Measurements from ENCODE around the gene ALG2. TPM values are rescaled to one million over a fixed set of nuclear protein-coding genes. Genes with fewer than 3 reads are reported as not detected.

Gene ALG2
- total and polyA plus RNA-seq, 4 donors, result 20.6 to 43.6 (median 30.3) TPM

DNA sequence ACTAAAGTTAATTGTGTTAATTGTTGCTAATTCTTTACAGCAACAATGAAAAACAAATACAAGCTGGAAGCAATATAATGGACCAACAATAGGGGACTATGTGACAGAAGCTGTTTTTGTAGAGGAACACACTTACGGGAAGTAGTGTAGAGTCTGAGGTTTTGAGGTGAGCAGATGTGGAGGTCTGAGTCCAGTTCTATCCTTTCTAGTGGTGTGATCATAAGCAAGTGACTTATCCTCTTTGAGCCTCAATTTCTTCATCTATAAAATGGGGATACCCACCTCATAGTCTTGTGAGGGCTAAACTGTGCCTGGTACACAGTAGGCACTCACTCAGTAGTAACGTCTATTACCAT lies 28.3 kb downstream of the ALG2 start:
- Histone ChIP-seq H3K27me3 (ENCODE audit: control insufficient read depth in 4 of 4, insufficient read depth in 4 of 4, low read length in 3 of 4) (no peaks in the 10 kb centered on the region), H3K9ac (ENCODE audit: low read depth in 1 of 2, low read length in 2 of 2) (no peak overlapping the region), H3K36me3 (ENCODE audit: control insufficient read depth in 4 of 4, insufficient read depth in 3 of 4, low read depth in 1 of 4, low read length in 3 of 4) (no peaks in the 10 kb centered on the region), H3K27ac (ENCODE audit: low read depth in 1 of 2, low read length in 2 of 2) (no peak overlapping the region), H3K4me3 (ENCODE audit: low read depth in 1 of 3, low read length in 3 of 3) (no peak overlapping the region), H3K4me1 (ENCODE audit: control insufficient read depth in 4 of 4, insufficient read depth in 4 of 4, low read length in 3 of 4) (no peaks in the 10 kb centered on the region), H3K9me3 (ENCODE audit: control insufficient read depth in 4 of 4, low read length in 3 of 4) (no peaks in the 10 kb centered on the region)
- no peak for DNase-seq (ENCODE audit: low spot score)
- TF ChIP-seq, protein P1, sequence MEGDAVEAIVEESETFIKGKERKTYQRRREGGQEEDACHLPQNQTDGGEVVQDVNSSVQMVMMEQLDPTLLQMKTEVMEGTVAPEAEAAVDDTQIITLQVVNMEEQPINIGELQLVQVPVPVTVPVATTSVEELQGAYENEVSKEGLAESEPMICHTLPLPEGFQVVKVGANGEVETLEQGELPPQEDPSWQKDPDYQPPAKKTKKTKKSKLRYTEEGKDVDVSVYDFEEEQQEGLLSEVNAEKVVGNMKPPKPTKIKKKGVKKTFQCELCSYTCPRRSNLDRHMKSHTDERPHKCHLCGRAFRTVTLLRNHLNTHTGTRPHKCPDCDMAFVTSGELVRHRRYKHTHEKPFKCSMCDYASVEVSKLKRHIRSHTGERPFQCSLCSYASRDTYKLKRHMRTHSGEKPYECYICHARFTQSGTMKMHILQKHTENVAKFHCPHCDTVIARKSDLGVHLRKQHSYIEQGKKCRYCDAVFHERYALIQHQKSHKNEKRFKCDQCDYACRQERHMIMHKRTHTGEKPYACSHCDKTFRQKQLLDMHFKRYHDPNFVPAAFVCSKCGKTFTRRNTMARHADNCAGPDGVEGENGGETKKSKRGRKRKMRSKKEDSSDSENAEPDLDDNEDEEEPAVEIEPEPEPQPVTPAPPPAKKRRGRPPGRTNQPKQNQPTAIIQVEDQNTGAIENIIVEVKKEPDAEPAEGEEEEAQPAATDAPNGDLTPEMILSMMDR (IDR thresholded peaks at IDR 0.05; ENCODE audit: low read depth, low read length, missing input control), result no peak
- TF ChIP-seq ATF3 (IDR thresholded peaks at IDR 0.05), result no peak
- TF ChIP-seq REST (IDR thresholded peaks at IDR 0.05), result no peak
- TF ChIP-seq, protein P2, sequence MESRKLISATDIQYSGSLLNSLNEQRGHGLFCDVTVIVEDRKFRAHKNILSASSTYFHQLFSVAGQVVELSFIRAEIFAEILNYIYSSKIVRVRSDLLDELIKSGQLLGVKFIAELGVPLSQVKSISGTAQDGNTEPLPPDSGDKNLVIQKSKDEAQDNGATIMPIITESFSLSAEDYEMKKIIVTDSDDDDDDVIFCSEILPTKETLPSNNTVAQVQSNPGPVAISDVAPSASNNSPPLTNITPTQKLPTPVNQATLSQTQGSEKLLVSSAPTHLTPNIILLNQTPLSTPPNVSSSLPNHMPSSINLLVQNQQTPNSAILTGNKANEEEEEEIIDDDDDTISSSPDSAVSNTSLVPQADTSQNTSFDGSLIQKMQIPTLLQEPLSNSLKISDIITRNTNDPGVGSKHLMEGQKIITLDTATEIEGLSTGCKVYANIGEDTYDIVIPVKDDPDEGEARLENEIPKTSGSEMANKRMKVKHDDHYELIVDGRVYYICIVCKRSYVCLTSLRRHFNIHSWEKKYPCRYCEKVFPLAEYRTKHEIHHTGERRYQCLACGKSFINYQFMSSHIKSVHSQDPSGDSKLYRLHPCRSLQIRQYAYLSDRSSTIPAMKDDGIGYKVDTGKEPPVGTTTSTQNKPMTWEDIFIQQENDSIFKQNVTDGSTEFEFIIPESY (IDR thresholded peaks at IDR 0.05), result no peak
- TF ChIP-seq SP1 (IDR thresholded peaks at IDR 0.05), result no peak
- no peak for TF ChIP-seq HNF4G (IDR thresholded peaks at IDR 0.05)
- no peak for TF ChIP-seq RXRA (IDR thresholded peaks at IDR 0.05)
- no peak for TF ChIP-seq TAF1 (conservative IDR thresholded peaks at IDR 0.05)
- no peak for TF ChIP-seq YY1 (IDR thresholded peaks at IDR 0.05)
- TF ChIP-seq, protein P3, sequence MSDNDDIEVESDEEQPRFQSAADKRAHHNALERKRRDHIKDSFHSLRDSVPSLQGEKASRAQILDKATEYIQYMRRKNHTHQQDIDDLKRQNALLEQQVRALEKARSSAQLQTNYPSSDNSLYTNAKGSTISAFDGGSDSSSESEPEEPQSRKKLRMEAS (IDR thresholded peaks at IDR 0.05), result no peak
- no peak for TF ChIP-seq JUND (IDR thresholded peaks at IDR 0.05)
- no peak for TF ChIP-seq FOXA2 (IDR thresholded peaks at IDR 0.05)
- 70% methylated on average over 2 of the region's 2 CpGs for WGBS

- DNase-seq (ENCODE audit: low spot score), result no peak
- H3K27ac ChIP-seq (ENCODE audit: low read depth in 1 of 2, low read length in 2 of 2), result no peak overlapping the region
- no peaks in the 10 kb centered on the region for H3K36me3 ChIP-seq (ENCODE audit: control insufficient read depth in 4 of 4, insufficient read depth in 3 of 4, low read depth in 1 of 4, low read length in 3 of 4)
- H3K9ac ChIP-seq (ENCODE audit: low read depth in 1 of 2, low read length in 2 of 2), result no peak overlapping the region
- 85% methylated on average over 5 of the region's 5 CpGs for WGBS
- H3K4me3 ChIP-seq (ENCODE audit: low read depth in 1 of 3, low read length in 3 of 3), result no peak overlapping the region
- H3K27me3 ChIP-seq (ENCODE audit: control insufficient read depth in 4 of 4, insufficient read depth in 4 of 4, low read length in 3 of 4), result no peaks in the 10 kb centered on the region
- H3K9me3 ChIP-seq (ENCODE audit: control insufficient read depth in 4 of 4, low read length in 3 of 4), result no peaks in the 10 kb centered on the region
- H3K4me1 ChIP-seq (ENCODE audit: control insufficient read depth in 4 of 4, insufficient read depth in 4 of 4, low read length in 3 of 4), result no peaks in the 10 kb centered on the region
- TF ChIP-seq HNF4G (IDR thresholded peaks at IDR 0.05) (no peak), SP1 (IDR thresholded peaks at IDR 0.05) (no peak), YY1 (IDR thresholded peaks at IDR 0.05) (no peak), RXRA (IDR thresholded peaks at IDR 0.05) (no peak), EGR1 (IDR thresholded peaks at IDR 0.05; ENCODE audit: low read depth in 2 of 2) (no peak), RAD21 (IDR thresholded peaks at IDR 0.05) (no peak), REST (IDR thresholded peaks at IDR 0.05) (no peak)
- TF ChIP-seq, protein P3 (IDR thresholded peaks at IDR 0.05), result no peak
- TF ChIP-seq, protein P2 (IDR thresholded peaks at IDR 0.05), result no peak
These were observed 28.8 kb downstream of the ALG2 start for GRCh38 chr9:99192786-99193465.

Measured in liver (tissue), 9 donors.